Thoracic aorta (tissue), 2 donors: ENCODE measurements around the gene DCHS2. TPM values are rescaled to one million over a fixed set of nuclear protein-coding genes. Genes with fewer than 3 reads are reported as not detected.

Experiments
- ATAC-seq: fragments of 150-250 bp; one replicate; pipeline ENCODE4 v1.8.0; 2017; ENCODE audit warnings: low read depth; ENCODE audit not compliant: insufficient number of reproducible peaks, low FRiP score
- DNase-seq: peaks from one replicate; pipeline ENCODE4 v3.0.0-alpha.2; 2020; ENCODE audit warnings: low spot score
- H3K27ac ChIP-seq, 2 donors: fragments of 200-600 bp; sonication (generic); 1 replicate in 1 of 2; 2 replicates in 1 of 2; pipeline ENCODE4 v1.5.1; 2016; ENCODE audit warnings: mild to moderate bottlenecking in 2 of 2, moderate library complexity in 2 of 2
- H3K27me3 ChIP-seq: fragments of 200-600 bp; sonication (generic); replicated peaks from 2 replicates; pipeline ENCODE4 v1.6.0; 2016; ENCODE audit warnings: mild to moderate bottlenecking; ENCODE audit not compliant: insufficient read depth
- H3K36me3 ChIP-seq: fragments of 200-600 bp; sonication (generic); one replicate; pipeline ENCODE4 v1.5.1; 2016
- H3K4me1 ChIP-seq, 2 donors: fragments of 200-600 bp; sonication (generic); 1 replicate in 1 of 2; 2 replicates in 1 of 2; pipeline versions ENCODE4 v1.5.1 to v1.6.0; 2016; ENCODE audit warnings: low read depth in 2 of 2, mild to moderate bottlenecking in 1 of 2; ENCODE audit not compliant: control insufficient read depth in 1 of 2
- H3K4me3 ChIP-seq: fragments of 200-600 bp; sonication (generic); 2 replicates; pipeline ENCODE4 v1.5.1; 2016; ENCODE audit warnings: mild to moderate bottlenecking
- H3K9me3 ChIP-seq: fragments of 200-600 bp; sonication (generic); 2 replicates; pipeline ENCODE4 v1.5.1; 2016
- CTCF ChIP-seq: fragments of 200-600 bp; sonication (generic); IDR thresholded peaks from one replicate; pipeline ENCODE4 v1.5.1; 2019; ENCODE audit warnings: antibody characterized with exemption
- total RNA-seq, 2 donors: library from RNA; depleted of rRNA; stranded (reverse); fragments of >200 nt; gene quantifications; one replicate each; pipeline versions ENCODE4 v1.1.0 to v1.2.3, GENCODE V29; 2016

Gene DCHS2
- total RNA-seq, 2 donors from 2014 or later, result 0.35 TPM; not detected in 1

GRCh38 chr4:154490583-154491340 lies 837 bp downstream of the DCHS2 start:
- no peak for TF ChIP-seq CTCF
- no peaks in the 10 kb centered on the region for H3K36me3 ChIP-seq
- no peak overlapping the region for H3K27ac ChIP-seq
- ATAC-seq (no peak), DNase-seq (no peak)
- no peaks in the 10 kb centered on the region for H3K9me3 ChIP-seq
- H3K4me3 ChIP-seq, result peak overlapping the region; percentile 65
- no peaks in the 10 kb centered on the region for H3K27me3 ChIP-seq
- peaks cover 3 to 17% of the 10 kb centered on the region in 2 donors for H3K4me1 ChIP-seq

- ATAC-seq (no peak), DNase-seq (no peak)
- H3K27ac ChIP-seq, result no peak overlapping the region
- no peaks in the 10 kb centered on the region for H3K27me3 ChIP-seq
- H3K4me3 ChIP-seq, result peak overlapping the region; percentile 65
- no peak for TF ChIP-seq CTCF
- peaks cover 3 to 17% of the 10 kb centered on the region in 2 donors for H3K4me1 ChIP-seq
- H3K36me3 ChIP-seq, result no peaks in the 10 kb centered on the region
- no peaks in the 10 kb centered on the region for H3K9me3 ChIP-seq
Observed at GRCh38 chr4:154490234-154490582, 1.4 kb downstream of the DCHS2 start.

- no peaks in the 10 kb centered on the region for H3K27me3 ChIP-seq
- ATAC-seq (no peak), DNase-seq (no peak)
- no peaks in the 10 kb centered on the region for H3K9me3 ChIP-seq
- H3K36me3 ChIP-seq, result no peaks in the 10 kb centered on the region
- no peak overlapping the region for H3K4me3 ChIP-seq
- no peak for TF ChIP-seq CTCF
- H3K27ac ChIP-seq, result no peak overlapping the region
- peaks cover 3 to 17% of the 10 kb centered on the region in 2 donors for H3K4me1 ChIP-seq
Observed at GRCh38 chr4:154489558-154490233, 1.9 kb downstream of the DCHS2 start.

- no peak for TF ChIP-seq CTCF
- no peaks in the 10 kb centered on the region for H3K9me3 ChIP-seq
- peaks cover 3 to 16% of the 10 kb centered on the region in 2 donors for H3K4me1 ChIP-seq
- DNase-seq (no peak), ATAC-seq (no peak)
- no peak overlapping the region for H3K4me3 ChIP-seq
- no peak overlapping the region for H3K27ac ChIP-seq
- no peaks in the 10 kb centered on the region for H3K27me3 ChIP-seq
- H3K36me3 ChIP-seq, result no peaks in the 10 kb centered on the region
Observed at GRCh38 chr4:154487145-154487544, 4.5 kb downstream of the DCHS2 start.

GRCh38 chr4:154485127-154485773 lies 6.3 kb downstream of the DCHS2 start:
- no peaks in the 10 kb centered on the region for H3K27me3 ChIP-seq
- H3K9me3 ChIP-seq, result no peaks in the 10 kb centered on the region
- no peaks in the 10 kb centered on the region for H3K4me1 ChIP-seq
- H3K4me3 ChIP-seq, result no peak overlapping the region
- DNase-seq (no peak), ATAC-seq (no peak)
- H3K27ac ChIP-seq, result no peak overlapping the region
- no peaks in the 10 kb centered on the region for H3K36me3 ChIP-seq
- TF ChIP-seq CTCF, result no peak
